Keratinocyte (primary cell): ENCODE data around the gene MAP1LC3A. TPM values are rescaled to one million over a fixed set of nuclear protein-coding genes. Genes with fewer than 3 reads are reported as not detected.

Experiments
- DNase-seq: peaks from one replicate; pipeline ENCODE4 v3.0.0-alpha.2; 2011; ENCODE audit warnings: low read depth, missing footprints, low spot score
- FAIRE-seq: peaks from 2 replicates; lab custom pipeline; 2011; peaks lifted over from hg19 to GRCh38; lab: Jason Lieb, UNC
- H2AFZ ChIP-seq: 2 replicates; pipeline ENCODE4 v1.6.0; 2012; ENCODE audit warnings: low read length, control low read depth, inconsistent platforms; ENCODE audit not compliant: control insufficient read depth
- H3K27ac ChIP-seq: 2 replicates; pipeline ENCODE4 v1.5.1; 2011; ENCODE audit warnings: low read length; ENCODE audit not compliant: control insufficient read depth, insufficient read depth
- H3K27me3 ChIP-seq: 3 replicates; pipeline ENCODE4 v1.6.0; 2011; ENCODE audit warnings: low read length; ENCODE audit not compliant: control insufficient read depth, insufficient read depth; ENCODE audit errors: extremely low read depth
- H3K36me3 ChIP-seq, 2 experiments: 2 replicates in 1 of 2; 3 replicates in 1 of 2; pipeline ENCODE4 v1.5.1; 2011; ENCODE audit warnings: low read length in 2 of 2, mild to moderate bottlenecking in 1 of 2; ENCODE audit not compliant: control insufficient read depth in 2 of 2, insufficient read depth in 2 of 2; ENCODE audit errors: extremely low read depth in 1 of 2
- H3K4me1 ChIP-seq: 3 replicates; pipeline ENCODE4 v1.5.1; 2011; ENCODE audit warnings: low read length; ENCODE audit not compliant: control insufficient read depth, insufficient read depth; ENCODE audit errors: extremely low read depth
- H3K4me2 ChIP-seq: 3 replicates; pipeline ENCODE4 v1.6.0; 2011; ENCODE audit warnings: low read depth, low read length; ENCODE audit not compliant: control insufficient read depth, insufficient read depth; ENCODE audit errors: extremely low read depth
- H3K4me3 ChIP-seq, 3 experiments: fragments of 200-600 bp in 1 of 3; sonication (generic) in 1 of 3; 2 replicates in 2 of 3; 3 replicates in 1 of 3; pipeline ENCODE4 v1.5.1; 2011 to 2016; ENCODE audit warnings: low read length in 3 of 3, mild to moderate bottlenecking in 3 of 3, control low read depth in 2 of 3, inconsistent platforms in 1 of 3, low read depth in 1 of 3, mixed read lengths in 1 of 3, mixed run types in 1 of 3, moderate library complexity in 1 of 3; ENCODE audit not compliant: control insufficient read depth in 2 of 3, insufficient read depth in 2 of 3; ENCODE audit errors: extremely low read depth in 1 of 3
- H3K79me2 ChIP-seq: 2 replicates; pipeline ENCODE4 v1.6.0; 2012; ENCODE audit warnings: low read length; ENCODE audit not compliant: control insufficient read depth, insufficient read depth
- H3K9ac ChIP-seq: 3 replicates; pipeline ENCODE4 v1.6.0; 2011; ENCODE audit warnings: low read length; ENCODE audit not compliant: control insufficient read depth, insufficient read depth; ENCODE audit errors: extremely low read depth
- H3K9me1 ChIP-seq: 3 replicates; pipeline ENCODE4 v1.6.0; 2011; ENCODE audit warnings: low read length; ENCODE audit not compliant: control insufficient read depth, insufficient read depth; ENCODE audit errors: extremely low read depth
- H3K9me3 ChIP-seq: 2 replicates; pipeline ENCODE4 v1.5.1; 2012; ENCODE audit warnings: low read depth, low read length; ENCODE audit not compliant: control insufficient read depth
- H4K20me1 ChIP-seq: 3 replicates; pipeline ENCODE4 v1.6.0; 2011; ENCODE audit warnings: low read length; ENCODE audit not compliant: control insufficient read depth, insufficient read depth; ENCODE audit errors: extremely low read depth
- EZH2 ChIP-seq: IDR thresholded peaks from one replicate; pipeline ENCODE4 v1.6.1; 2012; ENCODE audit warnings: inconsistent platforms, mild to moderate bottlenecking, low read length, moderate library complexity
- dilution Hi-C: fragments of 300-500 bp; cut with MboI; formaldehyde crosslinking; loops from one replicate; pipeline ENCODE4 v1.7.0; 2020; ENCODE audit warnings: low sequenced_read_pairs; ENCODE audit not compliant: extremely low pct_ligation_motif_present
- polyA plus RNA-seq, 5 experiments: library from polyadenylated mRNA; depleted of rRNA in 3 of 5; stranded (reverse) in 3 of 5; stranded (forward) in 1 of 5; unstranded in 1 of 5; fragments of >200 nt; gene quantifications; 1 replicate in 1 of 5; 2 replicates in 3 of 5; 3 replicates in 1 of 5; pipeline versions ENCODE4 v1.2.1 to v1.2.3, GENCODE V29; 2011 to 2012; ENCODE audit warnings: missing spikeins in 2 of 5, low read depth in 1 of 5, low replicate concordance in 1 of 5
- TF ChIP-seq, protein P1 (sequence below), 3 experiments: IDR thresholded peaks in 1 of 3; conservative IDR thresholded peaks in 1 of 3; optimal IDR thresholded peaks in 1 of 3; 2 replicates in 2 of 3; 3 replicates in 1 of 3; pipeline versions ENCODE3 to v1.5.1; 2011; ENCODE audit warnings: low read length in 3 of 3, mild to moderate bottlenecking in 3 of 3, moderate library complexity in 2 of 3, control low read depth in 1 of 3, inconsistent platforms in 1 of 3; ENCODE audit not compliant: insufficient read depth in 2 of 3; ENCODE audit errors: extremely low read depth in 1 of 3

MAP1LC3A gene
- polyA plus RNA-seq, 1 donor (not counting 4 experiments of a cell fraction or from before 2014, with no cell fraction given), result 1.7 TPM

DNA sequence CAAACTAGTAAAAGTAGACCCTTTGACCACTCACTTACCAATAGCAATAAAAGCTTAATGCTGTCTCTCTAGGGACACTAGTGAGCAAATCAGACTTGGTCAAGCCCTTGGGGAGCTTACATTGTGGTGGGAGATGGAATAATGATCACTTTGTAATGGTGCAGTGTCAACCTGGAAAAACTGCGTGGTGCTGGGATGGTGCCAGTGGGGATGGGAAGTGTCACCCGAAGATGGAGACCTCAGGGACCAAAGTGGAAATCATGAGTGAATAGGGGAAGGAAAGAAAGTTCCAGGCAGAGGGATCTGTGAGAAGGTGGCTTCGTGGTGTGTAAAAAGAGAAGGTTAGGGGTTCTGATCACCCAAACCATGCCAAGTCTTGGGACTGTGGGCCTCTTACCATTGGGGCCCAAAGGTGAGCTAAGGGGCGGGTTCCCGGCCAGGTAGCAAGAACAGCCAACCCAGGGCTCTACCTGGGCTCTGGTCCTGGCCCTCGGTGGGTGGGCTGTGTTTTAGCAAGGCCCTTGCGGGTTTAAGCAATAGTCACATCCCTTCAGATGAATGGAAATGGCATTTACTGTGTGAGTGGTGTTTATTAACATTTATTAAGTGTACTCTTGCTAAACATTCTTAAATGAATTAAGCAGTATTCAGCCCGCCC lies 26.8 kb upstream of the MAP1LC3A start:
- H3K9me3 ChIP-seq, result no peaks in the 10 kb centered on the region
- peaks cover 4% of the 10 kb centered on the region for H3K4me1 ChIP-seq
- peaks cover 8% of the 10 kb centered on the region for H4K20me1 ChIP-seq
- H3K4me2 ChIP-seq, result no peak overlapping the region
- H3K36me3 ChIP-seq, result peaks cover 55 to 84% of the 10 kb centered on the region in 2 experiments
- no peaks in the 10 kb centered on the region for H3K9me1 ChIP-seq
- H3K27me3 ChIP-seq, result no peaks in the 10 kb centered on the region
- no peak for DNase-seq
- no peak overlapping the region for H3K27ac ChIP-seq
- TF ChIP-seq EZH2, result no peak
- TF ChIP-seq, protein P1, sequence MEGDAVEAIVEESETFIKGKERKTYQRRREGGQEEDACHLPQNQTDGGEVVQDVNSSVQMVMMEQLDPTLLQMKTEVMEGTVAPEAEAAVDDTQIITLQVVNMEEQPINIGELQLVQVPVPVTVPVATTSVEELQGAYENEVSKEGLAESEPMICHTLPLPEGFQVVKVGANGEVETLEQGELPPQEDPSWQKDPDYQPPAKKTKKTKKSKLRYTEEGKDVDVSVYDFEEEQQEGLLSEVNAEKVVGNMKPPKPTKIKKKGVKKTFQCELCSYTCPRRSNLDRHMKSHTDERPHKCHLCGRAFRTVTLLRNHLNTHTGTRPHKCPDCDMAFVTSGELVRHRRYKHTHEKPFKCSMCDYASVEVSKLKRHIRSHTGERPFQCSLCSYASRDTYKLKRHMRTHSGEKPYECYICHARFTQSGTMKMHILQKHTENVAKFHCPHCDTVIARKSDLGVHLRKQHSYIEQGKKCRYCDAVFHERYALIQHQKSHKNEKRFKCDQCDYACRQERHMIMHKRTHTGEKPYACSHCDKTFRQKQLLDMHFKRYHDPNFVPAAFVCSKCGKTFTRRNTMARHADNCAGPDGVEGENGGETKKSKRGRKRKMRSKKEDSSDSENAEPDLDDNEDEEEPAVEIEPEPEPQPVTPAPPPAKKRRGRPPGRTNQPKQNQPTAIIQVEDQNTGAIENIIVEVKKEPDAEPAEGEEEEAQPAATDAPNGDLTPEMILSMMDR (optimal IDR thresholded peaks at IDR 0.05 in 1 of 3, IDR thresholded peaks at IDR 0.05 in 1 of 3, conservative IDR thresholded peaks at IDR 0.05 in 1 of 3; ENCODE audit: extremely low read depth in 1 of 3, insufficient read depth in 2 of 3, low read length in 3 of 3), result no peak
- no peak overlapping the region for H2AFZ ChIP-seq
- dilution Hi-C loops, result no loop called here
- H3K9ac ChIP-seq, result no peak overlapping the region
- no peak for FAIRE-seq
- peaks cover 17% of the 10 kb centered on the region for H3K79me2 ChIP-seq
- no peak overlapping the region for H3K4me3 ChIP-seq

GRCh38 chr20:34532320-34532719 lies 26.2 kb upstream of the MAP1LC3A start:
- H2AFZ ChIP-seq, result no peak overlapping the region
- DNase-seq (no peak), FAIRE-seq (no peak)
- H3K79me2 ChIP-seq, result peaks cover 15% of the 10 kb centered on the region
- TF ChIP-seq, protein P1 (optimal IDR thresholded peaks at IDR 0.05 in 1 of 3, IDR thresholded peaks at IDR 0.05 in 1 of 3, conservative IDR thresholded peaks at IDR 0.05 in 1 of 3; ENCODE audit: extremely low read depth in 1 of 3, insufficient read depth in 2 of 3, low read length in 3 of 3), result no peak
- no peak for TF ChIP-seq EZH2
- H3K4me1 ChIP-seq, result no peaks in the 10 kb centered on the region
- H3K4me2 ChIP-seq, result no peak overlapping the region
- H3K9me1 ChIP-seq, result no peaks in the 10 kb centered on the region
- dilution Hi-C loops, result no loop called here
- no peak overlapping the region for H3K9ac ChIP-seq
- H3K4me3 ChIP-seq, result no peak overlapping the region
- H4K20me1 ChIP-seq, result peaks cover 12% of the 10 kb centered on the region
- H3K27ac ChIP-seq, result no peak overlapping the region
- H3K9me3 ChIP-seq, result no peaks in the 10 kb centered on the region
- no peaks in the 10 kb centered on the region for H3K27me3 ChIP-seq
- peaks cover 56 to 84% of the 10 kb centered on the region in 2 experiments for H3K36me3 ChIP-seq
